Measurements from ENCODE around the gene LRRC3.

DNA sequence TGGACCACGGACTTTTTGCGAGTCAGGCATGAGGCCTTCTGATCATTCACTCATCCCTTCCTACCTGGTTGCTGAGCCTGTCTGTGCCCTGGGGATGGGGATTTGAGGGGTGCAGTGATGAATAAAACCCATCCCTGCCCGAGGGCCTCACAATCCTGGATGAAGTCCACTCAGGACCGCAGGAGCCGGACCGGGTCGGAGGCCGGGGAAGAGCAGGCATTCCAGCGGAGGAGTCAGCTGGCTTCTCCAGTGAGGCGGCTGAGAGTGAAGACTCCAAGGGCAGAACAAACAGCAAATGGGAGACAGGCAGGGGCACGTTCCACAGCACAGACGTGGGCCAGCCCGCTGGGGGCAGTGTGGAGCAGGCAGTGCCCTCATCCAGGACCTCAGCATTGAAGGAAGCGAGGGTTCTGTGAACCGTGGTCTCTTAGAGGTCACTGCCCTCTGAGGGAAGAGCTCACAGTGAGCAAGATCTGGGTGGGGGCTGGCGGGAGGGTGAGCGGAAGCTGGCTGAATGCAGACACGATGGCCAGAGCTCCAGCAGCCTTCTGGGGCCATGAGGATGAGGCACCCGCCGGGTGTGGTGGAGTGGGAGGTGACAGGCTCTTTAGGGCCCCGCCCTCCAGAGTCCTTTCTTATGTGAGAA is 10.9 kb upstream of the LRRC3 start:
- TF ChIP-seq BHLHE40 (IDR thresholded peaks at IDR 0.05; ENCODE audit: borderline replicate concordance): no peak
- no peak for TF ChIP-seq ZNF384 (IDR thresholded peaks at IDR 0.05)
- no peak for TF ChIP-seq FOXK2 (IDR thresholded peaks at IDR 0.05)
- TF ChIP-seq HDGF (IDR thresholded peaks at IDR 0.05; ENCODE audit: borderline replicate concordance): no peak
- TF ChIP-seq FOXA1 (IDR thresholded peaks at IDR 0.05): no peak
